Neural cell (in vitro differentiated cells): ENCODE results near the gene NUSAP1. TPM values are rescaled to one million over a fixed set of nuclear protein-coding genes. Genes with fewer than 3 reads are reported as not detected.

Experiments used
- H2AFZ ChIP-seq: fragments of 200-600, 300-800 bp; sonication (generic), shearing (Covaris generic); 2 replicates; pipeline ENCODE4 v1.6.0; 2014; ENCODE audit warnings: low read depth, mild to moderate bottlenecking, antibody characterized with exemption, low read length, moderate library complexity
- H3F3A ChIP-seq: fragments of 200-600 bp; shearing (Covaris generic); 2 replicates; pipeline ENCODE4 v1.6.1; 2016; ENCODE audit warnings: mild to moderate bottlenecking, moderate library complexity, mixed read lengths, antibody characterized with exemption, low read length; ENCODE audit not compliant: insufficient read depth, poor library complexity, severe bottlenecking
- H3K27ac ChIP-seq: fragments of 200-600, 300-800 bp; sonication (generic), shearing (Covaris generic); 2 replicates; pipeline ENCODE4 v1.5.1; 2014; ENCODE audit warnings: mild to moderate bottlenecking, low read length, moderate library complexity
- H3K27me3 ChIP-seq: fragments of 300-800, 200-600 bp; sonication (generic), shearing (Covaris generic); 2 replicates; pipeline ENCODE4 v1.6.0; 2014; ENCODE audit warnings: mild to moderate bottlenecking, low read depth, low read length, moderate library complexity; ENCODE audit not compliant: insufficient read depth
- H3K36me3 ChIP-seq: fragments of 300-800, 200-600 bp; sonication (generic), shearing (Covaris generic); 2 replicates; pipeline ENCODE4 v1.5.1; 2014; ENCODE audit warnings: mild to moderate bottlenecking, antibody characterized with exemption, low read length, moderate library complexity; ENCODE audit not compliant: insufficient read depth
- H3K4me2 ChIP-seq: fragments of 300-800, 200-600 bp; sonication (generic), shearing (Covaris generic); 2 replicates; pipeline ENCODE4 v1.6.0; 2014; ENCODE audit warnings: mild to moderate bottlenecking, low read length
- H3K4me3 ChIP-seq: fragments of 300-800, 200-600 bp; sonication (generic), shearing (Covaris generic); 2 replicates; pipeline ENCODE4 v1.5.1; 2014; ENCODE audit warnings: mild to moderate bottlenecking, low read length, moderate library complexity
- H3K79me2 ChIP-seq: fragments of 200-600 bp; shearing (Covaris generic); replicated peaks from 2 replicates; pipeline ENCODE4 v1.6.0; 2014; ENCODE audit warnings: mild to moderate bottlenecking, low read length, moderate library complexity; ENCODE audit not compliant: insufficient read depth
- H3K9ac ChIP-seq: fragments of 300-800, 200-600 bp; sonication (generic), shearing (Covaris generic); 2 replicates; pipeline ENCODE4 v1.6.1; 2016; ENCODE audit warnings: mild to moderate bottlenecking, low read length, mixed read lengths
- H3K9me2 ChIP-seq: fragments of 200-600 bp; shearing (Covaris generic); 2 replicates; pipeline ENCODE4 v1.6.1; 2016; ENCODE audit warnings: mild to moderate bottlenecking, low read length, mixed read lengths; ENCODE audit not compliant: insufficient read depth
- H3K9me3 ChIP-seq: fragments of 200-600, 300-800 bp; sonication (generic), shearing (Covaris generic); 2 replicates; pipeline ENCODE4 v1.6.1; 2016; ENCODE audit warnings: mild to moderate bottlenecking, mixed run types, low read length, moderate library complexity, mixed read lengths
- H4K20me1 ChIP-seq: fragments of 200-600 bp; shearing (Covaris generic); 2 replicates; pipeline ENCODE4 v1.6.1; 2016; ENCODE audit warnings: mild to moderate bottlenecking, mixed run types; ENCODE audit not compliant: insufficient read depth
- CTCF ChIP-seq: fragments of 450-650 bp; IDR thresholded peaks from 2 replicates; pipeline ENCODE4 v1.5.1; 2014; ENCODE audit warnings: antibody characterized with exemption, mild to moderate bottlenecking, moderate library complexity; ENCODE audit not compliant: poor library complexity, severe bottlenecking
- EP300 ChIP-seq: fragments of 450-650 bp; conservative IDR thresholded peaks from 2 replicates; pipeline ENCODE4 v1.6.1; 2014; ENCODE audit warnings: antibody characterized with exemption, mild to moderate bottlenecking, moderate library complexity; ENCODE audit not compliant: poor library complexity, severe bottlenecking
- EZH2 ChIP-seq: fragments of 200-600, 300-800 bp; shearing (Covaris generic), sonication (generic); IDR thresholded peaks from 2 replicates; pipeline ENCODE4 v1.6.1; 2014; ENCODE audit warnings: antibody characterized with exemption, low read length, borderline replicate concordance, mild to moderate bottlenecking; ENCODE audit not compliant: insufficient read depth, poor library complexity, severe bottlenecking
- MXI1 ChIP-seq: fragments of 450-650 bp; conservative IDR thresholded peaks from 2 replicates; pipeline ENCODE4 v1.6.1; 2014; ENCODE audit warnings: antibody characterized with exemption, mild to moderate bottlenecking; ENCODE audit not compliant: poor library complexity, severe bottlenecking
- POLR2AphosphoS5 ChIP-seq: IDR thresholded peaks from 2 replicates; pipeline ENCODE4 v1.6.1; 2012
- RAD21 ChIP-seq: fragments of 450-650 bp; conservative IDR thresholded peaks from 2 replicates; pipeline ENCODE4 v1.6.1; 2014; ENCODE audit warnings: antibody characterized with exemption, mild to moderate bottlenecking, moderate library complexity
- REST ChIP-seq: IDR thresholded peaks from 2 replicates; pipeline ENCODE4 v1.6.1; 2012; ENCODE audit warnings: borderline replicate concordance
- SMC3 ChIP-seq: fragments of 450-650 bp; conservative IDR thresholded peaks from 2 replicates; pipeline ENCODE4 v1.6.1; 2014; ENCODE audit warnings: antibody characterized with exemption, mild to moderate bottlenecking, moderate library complexity; ENCODE audit not compliant: poor library complexity
- TAF1 ChIP-seq: IDR thresholded peaks from 2 replicates; pipeline ENCODE4 v1.6.1; 2012; ENCODE audit warnings: low read depth
- polyA plus RNA-seq: library from polyadenylated mRNA; depleted of rRNA; stranded (reverse); fragments of >200 nt; gene quantifications from 2 replicates; pipeline ENCODE4 v1.2.3, GENCODE V29; 2014

NUSAP1 gene
- polyA plus RNA-seq, 1 donor from 2014 or later = 13.6 TPM

DNA sequence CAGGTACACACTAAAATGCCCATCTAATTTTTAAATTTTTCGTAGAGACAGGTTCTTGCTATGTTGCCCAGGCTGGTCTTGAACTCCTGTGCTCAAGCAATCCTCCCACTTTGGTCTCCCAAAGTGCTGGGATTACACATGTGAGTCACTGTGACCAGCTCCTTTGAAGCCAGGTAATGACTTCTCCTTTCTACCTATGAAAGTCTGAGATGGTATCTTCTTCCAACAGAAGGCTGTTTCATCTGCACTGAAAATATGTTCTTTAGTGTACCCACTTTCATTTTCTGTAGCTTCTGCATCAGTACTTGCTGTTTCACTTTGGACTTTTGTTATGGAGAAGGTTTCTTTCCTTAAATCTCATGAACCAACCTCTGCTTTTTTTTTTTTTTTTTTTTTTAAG, 9.1 kb upstream of the NUSAP1 start:
- Histone ChIP-seq H3K4me2 (no peak overlapping the region), H3K79me2 (no peaks in the 10 kb centered on the region), H4K20me1 (no peaks in the 10 kb centered on the region), H3K4me3 (no peak overlapping the region), H3K27me3 (no peaks in the 10 kb centered on the region), H3F3A (no peaks in the 10 kb centered on the region), H3K36me3 (no peaks in the 10 kb centered on the region), H3K27ac (no peak overlapping the region), H3K9me3 (no peaks in the 10 kb centered on the region), H2AFZ (no peak overlapping the region), H3K9ac (no peak overlapping the region), H3K9me2 (no peaks in the 10 kb centered on the region)
- TF ChIP-seq RAD21 = no peak
- TF ChIP-seq EZH2 = no peak
- TF ChIP-seq POLR2AphosphoS5 = no peak
- no peak for TF ChIP-seq MXI1
- TF ChIP-seq EP300 = no peak
- no peak for TF ChIP-seq CTCF
- TF ChIP-seq SMC3 = no peak
- no peak for TF ChIP-seq REST
- no peak for TF ChIP-seq TAF1

DNA sequence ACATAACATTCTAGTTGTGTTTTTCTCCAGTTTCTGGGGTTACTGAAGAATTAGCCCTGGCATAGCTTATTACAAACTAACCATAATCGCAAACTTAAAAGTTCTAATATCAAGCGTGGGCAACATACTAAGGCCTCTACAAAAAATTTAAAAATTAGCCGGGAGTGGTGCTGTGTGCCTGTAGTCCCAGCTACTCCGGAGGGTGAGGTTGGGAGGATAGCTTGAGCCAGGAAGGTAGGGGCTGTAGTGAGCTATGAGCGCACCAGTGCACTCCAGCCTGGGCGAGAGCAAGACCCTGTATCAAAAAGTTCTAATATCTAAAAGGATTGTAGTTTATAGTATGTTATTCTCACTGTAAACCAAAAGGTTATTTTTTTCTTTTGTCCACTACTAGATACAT, 1.4 kb upstream of the NUSAP1 start:
- no peak overlapping the region for H3K9ac ChIP-seq
- no peak overlapping the region for H2AFZ ChIP-seq

DNA sequence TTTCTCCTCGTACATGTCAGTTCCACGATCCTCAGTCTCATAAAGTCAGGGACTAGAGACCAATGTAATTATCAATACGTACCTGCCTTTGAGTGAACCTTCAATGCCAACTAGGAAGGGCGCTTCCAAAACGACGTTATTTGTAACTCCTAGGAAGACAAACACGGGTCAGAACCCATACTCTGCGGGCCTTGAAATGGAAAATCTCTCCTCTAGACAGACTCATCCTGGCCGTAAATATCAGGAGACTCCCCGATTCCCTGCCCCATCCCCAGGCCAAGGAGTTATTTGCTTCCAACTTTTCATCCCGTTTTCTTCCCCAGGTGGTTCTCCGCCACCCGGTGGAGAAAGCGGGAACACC, 868 bp upstream of the NUSAP1 start:
- peak overlapping the region; percentile 84 for H3K4me3 ChIP-seq
- H3K9me3 ChIP-seq = no peaks in the 10 kb centered on the region
- H3K36me3 ChIP-seq = no peaks in the 10 kb centered on the region
- no peak for TF ChIP-seq MXI1
- TF ChIP-seq CTCF = no peak
- no peak for TF ChIP-seq TAF1
- TF ChIP-seq EP300 = no peak
- no peak for TF ChIP-seq RAD21
- TF ChIP-seq SMC3 = no peak
- no peak for TF ChIP-seq POLR2AphosphoS5
- no peak for TF ChIP-seq EZH2
- no peak for TF ChIP-seq REST
- no peaks in the 10 kb centered on the region for H4K20me1 ChIP-seq
- no peak overlapping the region for H3K9ac ChIP-seq
- no peaks in the 10 kb centered on the region for H3K9me2 ChIP-seq
- no peak overlapping the region for H2AFZ ChIP-seq
- peaks cover 12% of the 10 kb centered on the region for H3K79me2 ChIP-seq
- no peaks in the 10 kb centered on the region for H3K27me3 ChIP-seq
- H3K4me2 ChIP-seq = peak overlapping the region; percentile 20
- no peaks in the 10 kb centered on the region for H3F3A ChIP-seq
- H3K27ac ChIP-seq = no peak overlapping the region

More for the DNA sequence above, 1.4 kb upstream of the NUSAP1 start:
- TF ChIP-seq POLR2AphosphoS5 (no peak), EP300 (no peak)
- Histone ChIP-seq H4K20me1 (no peaks in the 10 kb centered on the region), H3K9me2 (no peaks in the 10 kb centered on the region), H3K4me2 (no peak overlapping the region), H3K9me3 (no peaks in the 10 kb centered on the region), H3F3A (no peaks in the 10 kb centered on the region), H3K27me3 (no peaks in the 10 kb centered on the region), H3K27ac (no peak overlapping the region), H3K4me3 (peak overlapping the region; percentile 84), H3K79me2 (peaks cover 7% of the 10 kb centered on the region), H3K36me3 (no peaks in the 10 kb centered on the region)
